Liver (tissue), 2 donors: ENCODE measurements around the gene APOL4.

Experiments
- ATF3 ChIP-seq: IDR thresholded peaks from 2 replicates; pipeline ENCODE4 v1.6.1; 2016; ENCODE audit warnings: antibody characterized with exemption
- MAX ChIP-seq: IDR thresholded peaks from 2 replicates; pipeline ENCODE4 v1.6.1; 2016; ENCODE audit warnings: antibody characterized with exemption
- REST ChIP-seq: IDR thresholded peaks from 2 replicates; pipeline ENCODE4 v1.6.1; 2016; ENCODE audit warnings: antibody characterized with exemption, mild to moderate bottlenecking
- donor health status: healthy.

- TF ChIP-seq ATF3: no peak
- TF ChIP-seq MAX: no peak
- no peak for TF ChIP-seq REST
These were observed 21.4 kb upstream of the APOL4 start for GRCh38 chr22:36222887-36223450.
